Muscle of arm (tissue), 12 donors: ENCODE measurements around the gene HDAC9. TPM values are rescaled to one million over a fixed set of nuclear protein-coding genes. Genes with fewer than 3 reads are reported as not detected.

Source experiments
- DNase-seq: peaks from one replicate; pipeline ENCODE4 v3.0.0-alpha.2; 2013
- polyA plus RNA-seq, 12 donors: library from polyadenylated mRNA; unstranded; fragments of 120-200 nt; gene quantifications; one replicate each; pipeline ENCODE4 v1.2.1, GENCODE V29; 2013; ENCODE audit not compliant: insufficient read length in 12 of 12

The HDAC9 gene
- polyA plus RNA-seq, 12 donors = 17.3 to 30.0 (median 20.0) TPM; not detected in 1

DNA sequence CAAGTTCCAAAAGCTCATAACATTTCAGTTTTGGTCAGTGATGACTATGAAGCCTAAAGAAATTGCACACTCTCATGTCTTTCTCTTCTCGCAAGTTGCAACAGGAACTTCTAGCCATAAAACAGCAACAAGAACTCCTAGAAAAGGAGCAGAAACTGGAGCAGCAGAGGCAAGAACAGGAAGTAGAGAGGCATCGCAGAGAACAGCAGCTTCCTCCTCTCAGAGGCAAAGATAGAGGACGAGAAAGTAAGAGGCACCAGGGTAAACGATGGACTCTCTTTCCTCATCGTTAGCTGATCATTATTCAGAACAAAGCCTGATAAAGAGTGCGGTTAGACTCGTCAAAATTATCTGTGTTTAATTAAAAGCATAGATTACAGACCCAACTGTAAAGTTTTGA, 94.7 kb downstream of the HDAC9 start:
- no peak for DNase-seq

GRCh38 chr7:18590744-18591340, 95.3 kb downstream of the HDAC9 start:
- peak; percentile 57 for DNase-seq

DNA sequence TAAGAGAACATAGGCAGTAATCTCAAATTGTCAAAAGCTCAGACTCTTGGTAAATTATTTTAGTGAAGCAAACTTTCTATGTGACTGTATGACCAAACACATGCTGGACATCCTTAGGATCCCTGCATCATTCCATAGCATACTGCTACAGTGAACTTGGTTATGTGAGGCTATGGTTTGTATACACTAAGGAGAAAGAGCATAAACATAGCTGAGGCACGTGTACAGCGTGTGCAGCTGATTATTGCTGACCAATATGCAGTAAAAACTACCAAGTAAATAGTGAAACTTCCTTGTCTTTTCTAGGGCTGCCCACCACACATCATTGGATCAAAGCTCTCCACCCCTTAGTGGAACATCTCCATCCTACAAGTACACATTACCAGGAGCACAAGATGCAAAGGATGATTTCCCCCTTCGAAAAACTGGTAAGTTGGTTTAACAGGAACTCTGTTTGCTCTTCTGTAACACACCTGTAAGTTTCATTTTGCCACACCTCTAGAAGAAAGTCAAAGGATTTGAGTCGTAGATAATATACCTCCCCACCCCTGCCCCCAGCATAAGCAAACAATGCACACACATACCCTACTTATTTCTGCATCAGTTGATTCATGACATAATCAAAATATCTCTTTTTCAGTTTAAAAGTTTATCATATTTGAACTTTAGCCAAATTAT, 98.2 kb downstream of the HDAC9 start:
- DNase-seq = no peak

GRCh38 chr7:18597754-18598153, 102.2 kb downstream of the HDAC9 start:
- no peak for DNase-seq

- DNase-seq = no peak
Measured at GRCh38 chr7:18607025-18607424, 111.5 kb downstream of the HDAC9 start.

GRCh38 chr7:18610331-18610948, 114.9 kb downstream of the HDAC9 start:
- DNase-seq = no peak

DNA sequence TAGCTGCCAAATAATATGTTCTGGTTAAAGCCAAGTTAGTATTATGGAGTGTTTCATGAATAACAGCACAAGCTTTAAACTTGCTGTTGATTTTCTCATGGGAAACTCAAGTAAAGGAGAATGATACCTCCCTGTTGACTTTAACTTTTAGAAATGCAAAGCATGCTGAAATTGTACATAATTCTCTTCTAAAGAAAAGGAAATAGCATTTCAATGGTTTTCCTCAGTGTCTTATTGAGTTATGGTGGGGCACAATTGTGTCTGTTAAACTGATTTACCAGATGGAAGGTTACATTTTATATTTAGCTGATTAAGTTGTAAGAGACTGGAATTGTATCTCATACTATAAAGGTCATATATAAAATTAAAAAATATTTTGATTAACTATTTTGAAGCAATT, 119.3 kb downstream of the HDAC9 start:
- DNase-seq = no peak

DNA sequence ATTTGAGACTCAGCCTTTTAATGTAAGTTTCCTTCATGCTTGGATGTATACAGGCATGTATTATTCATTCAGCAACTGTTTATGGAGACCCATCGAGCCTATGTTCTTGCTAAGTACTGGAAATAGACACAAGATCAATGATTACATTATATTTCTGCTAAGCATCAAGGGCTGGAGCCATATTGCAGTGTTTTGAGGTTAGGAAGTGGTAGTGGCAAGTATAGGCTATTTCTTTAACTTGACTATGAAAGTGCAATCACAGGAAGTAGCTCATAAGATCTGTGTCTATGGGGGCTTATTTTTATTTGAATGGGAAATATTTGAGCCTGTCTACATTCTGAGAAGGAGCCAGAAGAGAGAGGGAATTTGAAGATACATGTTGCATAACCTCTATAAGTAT, 123.8 kb downstream of the HDAC9 start:
- no peak for DNase-seq

DNA sequence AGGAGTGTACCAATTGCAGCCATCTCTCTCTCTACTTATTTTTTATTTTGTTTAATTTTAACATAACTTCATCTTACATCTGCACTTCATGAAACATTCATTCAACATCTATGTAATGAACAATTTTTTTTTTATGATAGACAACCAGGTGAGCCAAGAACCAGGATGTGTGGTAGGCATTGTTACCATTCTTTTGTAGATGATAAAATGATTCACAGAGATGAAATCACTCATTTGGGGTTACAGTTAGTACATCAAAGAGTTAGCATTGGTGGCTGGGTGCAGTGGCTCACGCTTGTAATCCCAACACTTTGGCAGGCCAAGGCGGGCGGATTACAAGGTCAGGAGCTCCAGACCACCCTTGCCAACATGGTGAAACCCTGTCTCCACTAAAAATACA, 127.8 kb downstream of the HDAC9 start:
- no peak for DNase-seq

- no peak for DNase-seq
Measured at GRCh38 chr7:18624459-18624858, 128.9 kb downstream of the HDAC9 start.

GRCh38 chr7:18626086-18626485, 130.5 kb downstream of the HDAC9 start:
- no peak for DNase-seq

DNA sequence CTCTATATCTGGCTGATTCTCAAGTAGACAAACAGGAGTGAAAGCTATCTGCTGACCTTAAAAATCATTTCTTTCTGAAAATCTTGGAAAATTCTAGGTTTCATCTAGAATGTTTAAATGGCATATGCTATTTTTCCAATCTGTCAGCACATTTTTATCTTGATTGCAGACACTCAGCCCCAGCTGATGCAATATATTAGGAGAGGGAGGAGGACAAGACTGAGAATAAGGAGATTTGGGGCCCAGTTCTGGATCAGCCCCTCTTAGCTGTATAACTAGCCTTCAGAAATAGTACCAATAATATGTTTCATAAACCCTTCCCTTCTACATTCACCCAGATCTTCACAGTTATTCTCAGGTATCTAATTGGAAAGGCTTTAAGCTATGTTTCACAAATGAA, 131.2 kb downstream of the HDAC9 start:
- no peak for DNase-seq

- DNase-seq = no peak
Measured at GRCh38 chr7:18637516-18637915, 142.0 kb downstream of the HDAC9 start.

- peak; percentile 34 for DNase-seq
Measured at GRCh38 chr7:18638594-18639452, 143.3 kb downstream of the HDAC9 start.

- DNase-seq = no peak
Measured at GRCh38 chr7:18639711-18640110, 144.2 kb downstream of the HDAC9 start.

- no peak for DNase-seq
Measured at GRCh38 chr7:18644981-18645380, 149.4 kb downstream of the HDAC9 start.

- no peak for DNase-seq
Measured at GRCh38 chr7:18647582-18647981, 152.0 kb downstream of the HDAC9 start.

GRCh38 chr7:18648849-18649758, 153.6 kb downstream of the HDAC9 start:
- DNase-seq = no peak

- no peak for DNase-seq
Measured at GRCh38 chr7:18653381-18654155, 158.0 kb downstream of the HDAC9 start.

DNA sequence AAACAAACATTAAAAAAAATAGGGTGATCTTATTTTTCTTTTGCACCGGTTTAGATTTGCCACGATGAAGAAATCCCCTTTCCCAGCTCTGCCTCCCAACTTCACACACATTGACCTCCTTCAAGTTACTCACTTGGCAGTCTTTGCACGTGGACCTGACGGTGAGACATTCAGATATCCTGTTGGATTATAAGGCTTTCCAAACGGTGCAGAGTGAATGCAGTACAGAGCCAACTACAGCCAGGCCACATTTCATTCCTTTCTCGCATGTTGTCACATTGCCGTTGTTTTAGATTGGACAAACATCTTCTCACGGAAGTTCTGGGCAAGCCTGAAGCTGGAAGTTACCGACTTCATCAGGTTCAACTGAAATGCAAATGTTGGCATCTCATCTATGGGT, 159.2 kb downstream of the HDAC9 start:
- no peak for DNase-seq

- DNase-seq = no peak
Measured at GRCh38 chr7:18655506-18655905, 160.0 kb downstream of the HDAC9 start.
